GM23248 (cell line): ENCODE results near the gene PANK1. TPM values are rescaled to one million over a fixed set of nuclear protein-coding genes. Genes with fewer than 3 reads are reported as not detected.

Experiments
- DNase-seq: peaks from one replicate; pipeline ENCODE4 v3.0.0-alpha.2; 2015
- H2AFZ ChIP-seq: fragments of 200-600 bp; sonication (generic); 2 replicates; pipeline ENCODE4 v1.6.1; 2016; ENCODE audit warnings: antibody characterized with exemption
- H3F3A ChIP-seq: fragments of 200-600 bp; sonication (generic); 2 replicates; pipeline ENCODE4 v1.6.1; 2016; ENCODE audit warnings: mild to moderate bottlenecking, antibody characterized with exemption, mixed run types; ENCODE audit not compliant: insufficient read depth
- H3K27ac ChIP-seq: fragments of 200-600 bp; sonication (generic); 2 replicates; pipeline ENCODE4 v1.5.1; 2016; ENCODE audit warnings: mild to moderate bottlenecking
- H3K27me3 ChIP-seq: fragments of 200-600 bp; sonication (generic); replicated peaks from 2 replicates; pipeline ENCODE4 v1.6.1; 2016; ENCODE audit warnings: mild to moderate bottlenecking; ENCODE audit not compliant: insufficient read depth
- H3K36me3 ChIP-seq: fragments of 200-600 bp; sonication (generic); 2 replicates; pipeline ENCODE4 v1.6.1; 2016; ENCODE audit warnings: low read depth, mild to moderate bottlenecking
- H3K4me1 ChIP-seq: fragments of 200-600 bp; sonication (generic); 2 replicates; pipeline ENCODE4 v1.6.1; 2016; ENCODE audit warnings: mild to moderate bottlenecking; ENCODE audit not compliant: insufficient read depth
- H3K4me2 ChIP-seq: fragments of 200-600 bp; sonication (generic); one replicate; pipeline ENCODE4 v1.6.1; 2016; ENCODE audit warnings: mild to moderate bottlenecking; ENCODE audit not compliant: unreplicated experiment
- H3K4me3 ChIP-seq: fragments of 200-600 bp; sonication (generic); 2 replicates; pipeline ENCODE4 v1.5.1; 2016; ENCODE audit warnings: mild to moderate bottlenecking
- H3K79me2 ChIP-seq: fragments of 200-600 bp; sonication (generic); 2 replicates; pipeline ENCODE4 v1.6.1; 2016; ENCODE audit warnings: mild to moderate bottlenecking; ENCODE audit not compliant: insufficient read depth
- H3K9ac ChIP-seq: fragments of 200-600 bp; sonication (generic); 2 replicates; pipeline ENCODE4 v1.6.1; 2016; ENCODE audit warnings: mild to moderate bottlenecking
- H3K9me2 ChIP-seq: fragments of 200-600 bp; sonication (generic); 2 replicates; pipeline ENCODE4 v1.6.1; 2016; ENCODE audit warnings: mixed run types, mild to moderate bottlenecking, moderate library complexity; ENCODE audit not compliant: insufficient read depth
- H3K9me3 ChIP-seq: fragments of 200-600 bp; sonication (generic); one replicate; pipeline ENCODE4 v1.6.1; 2017; ENCODE audit warnings: low read depth
- H4K20me1 ChIP-seq: fragments of 200-600 bp; sonication (generic); 2 replicates; pipeline ENCODE4 v1.6.0; 2016; ENCODE audit not compliant: insufficient read depth
- EZH2 ChIP-seq: fragments of 200-600 bp; sonication (generic); IDR thresholded peaks from 2 replicates; pipeline ENCODE4 v1.6.1; 2018; ENCODE audit warnings: antibody characterized with exemption, mild to moderate bottlenecking; ENCODE audit not compliant: insufficient read depth, poor library complexity, severe bottlenecking
- EZH2phosphoT487 ChIP-seq: fragments of 200-600 bp; sonication (generic); IDR thresholded peaks from 2 replicates; pipeline ENCODE4 v1.6.1; 2018; ENCODE audit warnings: antibody characterized with exemption, moderate library complexity, mild to moderate bottlenecking, low read depth; ENCODE audit not compliant: insufficient read depth
- WGBS, 2 experiments: methylation state at CpG; one replicate each; pipeline ENCODE4 v1.1.6; 2015 to 2017; ENCODE audit warnings: low lambda C conversion rate in 2 of 2, low coverage in 1 of 2; ENCODE audit errors: missing lambda C conversion rate in 2 of 2; 5-methylcytosine and 5-hydroxymethylcytosine counted together
- in situ Hi-C: fragments of 300-500 bp; cut with MboI; formaldehyde crosslinking; loops from 2 replicates; pipeline ENCODE4 v1.15.0; 2020
- polyA plus RNA-seq: library from polyadenylated mRNA; unstranded; fragments of >200 nt; fragmentation: Nextera tagmentation; extraction: Ambion mirVana; gene quantifications from 2 replicates; pipeline ENCODE4 v1.2.1, GENCODE V29; 2016
- total RNA-seq: library from RNA; depleted of rRNA; stranded (reverse); fragments of >200 nt; shearing (Covaris generic); gene quantifications from 2 replicates; pipeline ENCODE4 v1.2.3, GENCODE V29; 2014

PANK1 gene
- total and polyA plus RNA-seq, 2 experiments from 2014 or later = 3.3 to 3.6 TPM

GRCh38 chr10:89665302-89665701 lies 20.3 kb upstream of the PANK1 start:
- Histone ChIP-seq H3K27me3 (no peaks in the 10 kb centered on the region), H3K9me3 (no peaks in the 10 kb centered on the region), H3K36me3 (no peaks in the 10 kb centered on the region), H3K4me1 (no peaks in the 10 kb centered on the region), H3K79me2 (no peaks in the 10 kb centered on the region), H4K20me1 (no peaks in the 10 kb centered on the region), H3K4me2 (no peak overlapping the region), H2AFZ (no peak overlapping the region), H3K9ac (no peak overlapping the region), H3K9me2 (no peaks in the 10 kb centered on the region; the same call in 1 of the 2 replicates), H3F3A (no peaks in the 10 kb centered on the region), H3K4me3 (no peak overlapping the region), H3K27ac (no peak overlapping the region)
- TF ChIP-seq EZH2phosphoT487 = no peak
- no peak for TF ChIP-seq EZH2
- WGBS, 2 experiments = 92 to 96% methylated on average over 2 of the region's 2 CpGs
- in situ Hi-C loops = no loop called here
- DNase-seq = no peak

GRCh38 chr10:89664203-89664602 lies 19.2 kb upstream of the PANK1 start:
- Histone ChIP-seq H3K79me2 (no peaks in the 10 kb centered on the region), H4K20me1 (no peaks in the 10 kb centered on the region), H3K4me1 (peaks cover 8% of the 10 kb centered on the region), H2AFZ (no peak overlapping the region), H3F3A (peaks cover 8% of the 10 kb centered on the region), H3K9ac (no peak overlapping the region), H3K9me3 (no peaks in the 10 kb centered on the region), H3K4me3 (no peak overlapping the region), H3K9me2 (no peaks in the 10 kb centered on the region; the same call in 1 of the 2 replicates), H3K27me3 (no peaks in the 10 kb centered on the region), H3K4me2 (no peak overlapping the region), H3K27ac (no peak overlapping the region), H3K36me3 (no peaks in the 10 kb centered on the region)
- no peak for DNase-seq
- WGBS, 2 experiments = 65 to 71% methylated on average over 3 of the region's 3 CpGs
- in situ Hi-C loops = no loop called here
- no peak for TF ChIP-seq EZH2
- no peak for TF ChIP-seq EZH2phosphoT487

DNA sequence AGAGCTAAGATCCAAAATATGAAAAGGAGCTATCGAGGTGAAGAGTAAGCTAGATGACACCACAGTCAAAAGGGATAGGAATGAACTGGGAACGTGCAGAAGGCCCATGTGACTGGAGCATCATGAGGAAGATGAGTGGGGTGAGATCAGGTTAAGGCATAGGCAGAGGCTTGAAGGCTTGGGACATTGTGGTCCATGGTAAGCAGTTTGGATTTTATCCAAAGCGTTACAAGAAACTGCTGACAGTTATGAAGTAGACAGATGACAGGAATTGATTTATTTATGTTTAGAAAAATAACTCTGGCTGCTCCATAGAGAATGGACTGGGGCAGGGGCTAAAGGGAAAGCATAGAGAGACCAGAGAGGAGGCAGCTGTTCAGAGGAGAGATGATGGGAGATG lies 18.1 kb upstream of the PANK1 start:
- Histone ChIP-seq H4K20me1 (no peaks in the 10 kb centered on the region), H3K27ac (no peak overlapping the region), H3K9ac (no peak overlapping the region), H3K36me3 (no peaks in the 10 kb centered on the region), H2AFZ (no peak overlapping the region), H3F3A (peaks cover 18% of the 10 kb centered on the region), H3K27me3 (no peaks in the 10 kb centered on the region), H3K9me2 (no peaks in the 10 kb centered on the region; the same call in 1 of the 2 replicates), H3K4me2 (no peak overlapping the region), H3K4me3 (no peak overlapping the region), H3K79me2 (no peaks in the 10 kb centered on the region), H3K4me1 (peaks cover 17% of the 10 kb centered on the region), H3K9me3 (no peaks in the 10 kb centered on the region)
- WGBS, 2 experiments = 62 to 67% methylated on average over 3 of the region's 3 CpGs
- no peak for DNase-seq
- TF ChIP-seq EZH2phosphoT487 = no peak
- TF ChIP-seq EZH2 = no peak
- in situ Hi-C loops = no loop called here

DNA sequence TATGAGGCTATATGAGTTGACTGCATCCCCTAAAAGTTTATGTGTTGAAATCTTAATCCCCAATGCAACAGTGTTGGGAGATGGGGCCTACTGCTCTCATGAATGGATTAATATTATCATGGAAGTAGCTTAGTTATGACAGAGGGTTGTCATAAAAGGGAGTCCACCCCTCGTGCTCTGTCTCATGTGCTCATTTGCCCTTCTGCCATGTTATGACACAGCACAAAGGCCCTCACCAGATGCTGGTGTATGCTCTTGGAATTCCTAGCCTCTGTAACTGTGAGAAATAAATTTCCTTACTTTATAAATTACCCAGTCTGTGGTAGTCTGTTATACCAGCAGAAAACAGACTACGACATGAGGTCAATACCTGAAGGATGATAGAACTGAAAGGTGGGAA lies 17.6 kb upstream of the PANK1 start:
- Histone ChIP-seq H2AFZ (no peak overlapping the region), H3K9me3 (no peaks in the 10 kb centered on the region), H3K4me3 (no peak overlapping the region), H3K36me3 (no peaks in the 10 kb centered on the region), H4K20me1 (no peaks in the 10 kb centered on the region), H3K79me2 (no peaks in the 10 kb centered on the region), H3K9ac (no peak overlapping the region), H3K27ac (no peak overlapping the region), H3K9me2 (no peaks in the 10 kb centered on the region; the same call in 1 of the 2 replicates), H3K4me1 (peaks cover 17% of the 10 kb centered on the region), H3K4me2 (no peak overlapping the region), H3F3A (peaks cover 22% of the 10 kb centered on the region), H3K27me3 (no peaks in the 10 kb centered on the region)
- TF ChIP-seq EZH2phosphoT487 (no peak), EZH2 (no peak)
- 54 to 64% methylated on average over 2 of the region's 2 CpGs for WGBS, 2 experiments
- DNase-seq = peak; percentile 48
- in situ Hi-C loops = no loop called here
